Measurements from ENCODE around the gene GPC6. TPM values are rescaled to one million over a fixed set of nuclear protein-coding genes. Genes with fewer than 3 reads are reported as not detected.

The GPC6 gene
- polyA plus RNA-seq, 1 donor (not counting 4 experiments of a cell fraction or from before 2014, with no cell fraction given): 0.42 TPM

- H3K9me3 ChIP-seq (ENCODE audit: control insufficient read depth, low read depth, low read length): no peaks in the 10 kb centered on the region
- no peaks in the 10 kb centered on the region for H3K4me1 ChIP-seq (ENCODE audit: control insufficient read depth, extremely low read depth, insufficient read depth, low read length)
- H3K79me2 ChIP-seq (ENCODE audit: control insufficient read depth, insufficient read depth, low read length): no peaks in the 10 kb centered on the region
- H3K36me3 ChIP-seq (ENCODE audit: control insufficient read depth in 2 of 2, extremely low read depth in 1 of 2, insufficient read depth in 2 of 2, low read length in 2 of 2): no peaks in the 10 kb centered on the region
- no peak overlapping the region for H3K9ac ChIP-seq (ENCODE audit: control insufficient read depth, extremely low read depth, insufficient read depth, low read length)
- no peak for FAIRE-seq
- no peak overlapping the region for H3K4me2 ChIP-seq (ENCODE audit: control insufficient read depth, extremely low read depth, insufficient read depth, low read depth, low read length)
- no peak for TF ChIP-seq EZH2 (IDR thresholded peaks at IDR 0.05; ENCODE audit: low read length)
- no peaks in the 10 kb centered on the region for H3K27me3 ChIP-seq (ENCODE audit: control insufficient read depth, extremely low read depth, insufficient read depth, low read length)
- H2AFZ ChIP-seq (ENCODE audit: control insufficient read depth, low read length): no peak overlapping the region
- dilution Hi-C loops (cut with MboI; ENCODE audit: extremely low pct_ligation_motif_present, low sequenced_read_pairs): no loop called here
- H3K27ac ChIP-seq (ENCODE audit: control insufficient read depth, insufficient read depth, low read length): no peak overlapping the region
- H4K20me1 ChIP-seq (ENCODE audit: control insufficient read depth, extremely low read depth, insufficient read depth, low read length): no peaks in the 10 kb centered on the region
- no peak for DNase-seq (ENCODE audit: low read depth, low spot score)
- H3K4me3 ChIP-seq (ENCODE audit: control insufficient read depth in 2 of 3, extremely low read depth in 1 of 3, insufficient read depth in 2 of 3, low read depth in 1 of 3, low read length in 3 of 3): no peak overlapping the region
- no peaks in the 10 kb centered on the region for H3K9me1 ChIP-seq (ENCODE audit: control insufficient read depth, extremely low read depth, insufficient read depth, low read length)
Observed at GRCh38 chr13:93182406-93182805, 44.2 kb upstream of the GPC6 start.

DNA sequence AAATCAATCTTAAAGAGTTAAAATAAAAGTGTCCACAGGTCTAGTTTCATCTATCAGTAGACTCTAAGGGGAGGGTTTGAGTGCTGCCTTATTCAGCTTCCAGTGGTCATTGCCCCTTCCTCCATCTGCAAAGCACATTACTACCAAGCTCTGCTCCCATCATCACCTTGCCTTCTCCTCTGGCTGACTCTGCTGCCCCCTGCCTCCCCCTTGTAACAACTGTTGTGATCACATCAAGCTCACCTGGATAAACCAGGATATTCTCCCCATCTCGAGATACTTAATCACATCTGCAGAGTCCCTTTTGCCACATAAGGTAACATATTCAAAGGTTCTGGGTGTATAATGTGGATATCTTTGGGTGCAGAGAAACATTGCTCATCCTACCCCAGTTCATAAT lies 43.3 kb upstream of the GPC6 start:
- Histone ChIP-seq H4K20me1 (ENCODE audit: control insufficient read depth, extremely low read depth, insufficient read depth, low read length) (no peaks in the 10 kb centered on the region), H3K27me3 (ENCODE audit: control insufficient read depth, extremely low read depth, insufficient read depth, low read length) (no peaks in the 10 kb centered on the region), H3K4me2 (ENCODE audit: control insufficient read depth, extremely low read depth, insufficient read depth, low read depth, low read length) (no peak overlapping the region), H3K27ac (ENCODE audit: control insufficient read depth, insufficient read depth, low read length) (no peak overlapping the region), H3K4me1 (ENCODE audit: control insufficient read depth, extremely low read depth, insufficient read depth, low read length) (no peaks in the 10 kb centered on the region), H3K4me3 (ENCODE audit: control insufficient read depth in 2 of 3, extremely low read depth in 1 of 3, insufficient read depth in 2 of 3, low read depth in 1 of 3, low read length in 3 of 3) (no peak overlapping the region), H3K9ac (ENCODE audit: control insufficient read depth, extremely low read depth, insufficient read depth, low read length) (no peak overlapping the region), H2AFZ (ENCODE audit: control insufficient read depth, low read length) (no peak overlapping the region), H3K36me3 (ENCODE audit: control insufficient read depth in 2 of 2, extremely low read depth in 1 of 2, insufficient read depth in 2 of 2, low read length in 2 of 2) (no peaks in the 10 kb centered on the region), H3K79me2 (ENCODE audit: control insufficient read depth, insufficient read depth, low read length) (no peaks in the 10 kb centered on the region), H3K9me1 (ENCODE audit: control insufficient read depth, extremely low read depth, insufficient read depth, low read length) (no peaks in the 10 kb centered on the region), H3K9me3 (ENCODE audit: control insufficient read depth, low read depth, low read length) (no peaks in the 10 kb centered on the region)
- FAIRE-seq (no peak), DNase-seq (ENCODE audit: low read depth, low spot score) (no peak)
- TF ChIP-seq CTCF (optimal IDR thresholded peaks at IDR 0.05 in 1 of 3, IDR thresholded peaks at IDR 0.05 in 1 of 3, conservative IDR thresholded peaks at IDR 0.05 in 1 of 3; ENCODE audit: extremely low read depth in 1 of 3, insufficient read depth in 2 of 3, low read length in 3 of 3): peak in 1 of 3 experiments; percentile 46
- no peak for TF ChIP-seq EZH2 (IDR thresholded peaks at IDR 0.05; ENCODE audit: low read length)
- dilution Hi-C loops (cut with MboI; ENCODE audit: extremely low pct_ligation_motif_present, low sequenced_read_pairs): no loop called here

GRCh38 chr13:93190006-93190405 lies 36.6 kb upstream of the GPC6 start:
- no peak overlapping the region for H3K27ac ChIP-seq (ENCODE audit: control insufficient read depth, insufficient read depth, low read length)
- peaks cover 1% of the 10 kb centered on the region for H3K9me3 ChIP-seq (ENCODE audit: control insufficient read depth, low read depth, low read length)
- H3K9ac ChIP-seq (ENCODE audit: control insufficient read depth, extremely low read depth, insufficient read depth, low read length): no peak overlapping the region
- H3K36me3 ChIP-seq (ENCODE audit: control insufficient read depth in 2 of 2, extremely low read depth in 1 of 2, insufficient read depth in 2 of 2, low read length in 2 of 2): no peaks in the 10 kb centered on the region
- no peak overlapping the region for H2AFZ ChIP-seq (ENCODE audit: control insufficient read depth, low read length)
- no peak for FAIRE-seq
- H3K4me1 ChIP-seq (ENCODE audit: control insufficient read depth, extremely low read depth, insufficient read depth, low read length): no peaks in the 10 kb centered on the region
- no peaks in the 10 kb centered on the region for H3K9me1 ChIP-seq (ENCODE audit: control insufficient read depth, extremely low read depth, insufficient read depth, low read length)
- DNase-seq (ENCODE audit: low read depth, low spot score): no peak
- H3K27me3 ChIP-seq (ENCODE audit: control insufficient read depth, extremely low read depth, insufficient read depth, low read length): no peaks in the 10 kb centered on the region
- no peak overlapping the region for H3K4me3 ChIP-seq (ENCODE audit: control insufficient read depth in 2 of 3, extremely low read depth in 1 of 3, insufficient read depth in 2 of 3, low read depth in 1 of 3, low read length in 3 of 3)
- dilution Hi-C loops (cut with MboI; ENCODE audit: extremely low pct_ligation_motif_present, low sequenced_read_pairs): no loop called here
- no peak overlapping the region for H3K4me2 ChIP-seq (ENCODE audit: control insufficient read depth, extremely low read depth, insufficient read depth, low read depth, low read length)
- H3K79me2 ChIP-seq (ENCODE audit: control insufficient read depth, insufficient read depth, low read length): no peaks in the 10 kb centered on the region
- TF ChIP-seq EZH2 (IDR thresholded peaks at IDR 0.05; ENCODE audit: low read length) (no peak), CTCF (optimal IDR thresholded peaks at IDR 0.05 in 1 of 3, IDR thresholded peaks at IDR 0.05 in 1 of 3, conservative IDR thresholded peaks at IDR 0.05 in 1 of 3; ENCODE audit: extremely low read depth in 1 of 3, insufficient read depth in 2 of 3, low read length in 3 of 3) (no peak)
- H4K20me1 ChIP-seq (ENCODE audit: control insufficient read depth, extremely low read depth, insufficient read depth, low read length): no peaks in the 10 kb centered on the region

Data from keratinocyte (primary cell).